Ishikawa (cell line): ENCODE results near the gene ARHGAP26.

Experiments used
- CEBPB ChIP-seq: IDR thresholded peaks from 2 replicates; pipeline ENCODE4 v1.6.1; 2012
- CREB1 ChIP-seq: IDR thresholded peaks from 2 replicates; pipeline ENCODE4 v1.6.1; 2012; ENCODE audit warnings: low read depth
- EGR1 ChIP-seq: IDR thresholded peaks from 2 replicates; pipeline ENCODE4 v1.6.1; 2012
- EP300 ChIP-seq: IDR thresholded peaks from 2 replicates; pipeline ENCODE4 v1.6.1; 2012; ENCODE audit warnings: borderline replicate concordance
- FOXM1 ChIP-seq: IDR thresholded peaks from 2 replicates; pipeline ENCODE4 v1.6.1; 2012; ENCODE audit warnings: low read depth, borderline replicate concordance
- NFIC ChIP-seq: IDR thresholded peaks from 2 replicates; pipeline ENCODE4 v1.6.1; 2012
- RAD21 ChIP-seq: IDR thresholded peaks from 2 replicates; pipeline ENCODE4 v1.6.1; 2012; ENCODE audit warnings: low read depth
- TAF1 ChIP-seq: IDR thresholded peaks from 2 replicates; pipeline ENCODE4 v1.6.1; 2012; ENCODE audit warnings: low read depth, mild to moderate bottlenecking
- TCF12 ChIP-seq: IDR thresholded peaks from 2 replicates; pipeline ENCODE4 v1.6.1; 2012; ENCODE audit warnings: low read depth
- TEAD4 ChIP-seq: IDR thresholded peaks from 2 replicates; pipeline ENCODE4 v1.6.1; 2012
- YY1 ChIP-seq: IDR thresholded peaks from 2 replicates; pipeline ENCODE4 v1.6.1; 2012; ENCODE audit warnings: low read depth
- ZBTB7A ChIP-seq: IDR thresholded peaks from 2 replicates; pipeline ENCODE4 v1.6.1; 2012; ENCODE audit warnings: low read depth
- TF ChIP-seq, protein P1 (sequence below): IDR thresholded peaks from 2 replicates; pipeline ENCODE4 v1.6.1; 2012
- TF ChIP-seq, protein P2 (sequence below): IDR thresholded peaks from 2 replicates; pipeline ENCODE4 v1.6.1; 2012; ENCODE audit warnings: low read depth, mild to moderate bottlenecking
- TF ChIP-seq, protein P3 (sequence below): IDR thresholded peaks from 2 replicates; pipeline ENCODE4 v1.6.1; 2012

The ARHGAP26 gene

DNA sequence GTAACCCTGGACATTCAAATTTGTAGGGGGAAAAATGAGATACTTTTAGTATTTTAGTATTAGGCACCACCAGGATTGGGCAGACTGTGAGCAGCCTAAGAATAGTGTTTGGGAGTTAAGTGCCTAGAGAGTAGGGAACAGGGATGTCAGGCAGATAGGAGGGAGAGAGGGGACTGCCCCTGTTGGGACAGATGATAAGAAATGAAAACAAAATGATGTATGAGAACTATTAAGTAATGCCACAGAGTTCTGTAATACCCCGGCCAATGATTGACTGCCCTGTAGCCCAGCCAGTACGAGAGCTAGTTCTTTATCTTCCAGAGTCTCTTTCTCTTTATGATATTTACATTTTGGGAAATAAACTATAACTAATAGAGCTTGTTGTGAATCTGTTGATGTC, 24.4 kb downstream of the ARHGAP26 start:
- TF ChIP-seq TEAD4 (no peak), CEBPB (no peak), EP300 (no peak), YY1 (no peak), TAF1 (no peak), RAD21 (no peak), TCF12 (no peak)

DNA sequence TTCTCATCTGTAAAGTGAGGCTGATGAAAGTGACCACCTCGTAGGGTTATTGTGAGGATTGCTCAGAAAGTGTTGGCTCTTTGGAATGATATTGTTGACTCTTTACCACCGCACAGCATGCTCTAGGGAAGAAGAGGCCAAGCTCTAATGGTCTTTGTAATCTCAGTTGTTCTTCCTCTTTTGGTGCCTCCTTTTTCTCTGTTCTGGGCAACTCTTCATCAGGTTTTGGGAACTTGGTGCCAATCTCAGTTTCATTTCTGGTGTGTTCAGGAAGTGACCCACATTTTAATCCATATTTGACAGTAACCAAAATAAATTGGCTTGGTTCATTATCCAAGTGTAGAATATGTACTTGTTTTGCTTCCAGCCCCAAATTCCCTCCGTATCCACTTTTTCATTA, 25.1 kb downstream of the ARHGAP26 start:
- TF ChIP-seq ZBTB7A (no peak), TEAD4 (no peak), CREB1 (no peak), RAD21 (no peak), YY1 (no peak), EGR1 (no peak), EP300 (no peak), NFIC (no peak), TCF12 (no peak), TAF1 (no peak), CEBPB (no peak), FOXM1 (no peak)
- TF ChIP-seq, protein P1, sequence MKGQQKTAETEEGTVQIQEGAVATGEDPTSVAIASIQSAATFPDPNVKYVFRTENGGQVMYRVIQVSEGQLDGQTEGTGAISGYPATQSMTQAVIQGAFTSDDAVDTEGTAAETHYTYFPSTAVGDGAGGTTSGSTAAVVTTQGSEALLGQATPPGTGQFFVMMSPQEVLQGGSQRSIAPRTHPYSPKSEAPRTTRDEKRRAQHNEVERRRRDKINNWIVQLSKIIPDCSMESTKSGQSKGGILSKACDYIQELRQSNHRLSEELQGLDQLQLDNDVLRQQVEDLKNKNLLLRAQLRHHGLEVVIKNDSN, result no peak
- TF ChIP-seq, protein P2, sequence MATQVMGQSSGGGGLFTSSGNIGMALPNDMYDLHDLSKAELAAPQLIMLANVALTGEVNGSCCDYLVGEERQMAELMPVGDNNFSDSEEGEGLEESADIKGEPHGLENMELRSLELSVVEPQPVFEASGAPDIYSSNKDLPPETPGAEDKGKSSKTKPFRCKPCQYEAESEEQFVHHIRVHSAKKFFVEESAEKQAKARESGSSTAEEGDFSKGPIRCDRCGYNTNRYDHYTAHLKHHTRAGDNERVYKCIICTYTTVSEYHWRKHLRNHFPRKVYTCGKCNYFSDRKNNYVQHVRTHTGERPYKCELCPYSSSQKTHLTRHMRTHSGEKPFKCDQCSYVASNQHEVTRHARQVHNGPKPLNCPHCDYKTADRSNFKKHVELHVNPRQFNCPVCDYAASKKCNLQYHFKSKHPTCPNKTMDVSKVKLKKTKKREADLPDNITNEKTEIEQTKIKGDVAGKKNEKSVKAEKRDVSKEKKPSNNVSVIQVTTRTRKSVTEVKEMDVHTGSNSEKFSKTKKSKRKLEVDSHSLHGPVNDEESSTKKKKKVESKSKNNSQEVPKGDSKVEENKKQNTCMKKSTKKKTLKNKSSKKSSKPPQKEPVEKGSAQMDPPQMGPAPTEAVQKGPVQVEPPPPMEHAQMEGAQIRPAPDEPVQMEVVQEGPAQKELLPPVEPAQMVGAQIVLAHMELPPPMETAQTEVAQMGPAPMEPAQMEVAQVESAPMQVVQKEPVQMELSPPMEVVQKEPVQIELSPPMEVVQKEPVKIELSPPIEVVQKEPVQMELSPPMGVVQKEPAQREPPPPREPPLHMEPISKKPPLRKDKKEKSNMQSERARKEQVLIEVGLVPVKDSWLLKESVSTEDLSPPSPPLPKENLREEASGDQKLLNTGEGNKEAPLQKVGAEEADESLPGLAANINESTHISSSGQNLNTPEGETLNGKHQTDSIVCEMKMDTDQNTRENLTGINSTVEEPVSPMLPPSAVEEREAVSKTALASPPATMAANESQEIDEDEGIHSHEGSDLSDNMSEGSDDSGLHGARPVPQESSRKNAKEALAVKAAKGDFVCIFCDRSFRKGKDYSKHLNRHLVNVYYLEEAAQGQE, result no peak
- TF ChIP-seq, protein P3, sequence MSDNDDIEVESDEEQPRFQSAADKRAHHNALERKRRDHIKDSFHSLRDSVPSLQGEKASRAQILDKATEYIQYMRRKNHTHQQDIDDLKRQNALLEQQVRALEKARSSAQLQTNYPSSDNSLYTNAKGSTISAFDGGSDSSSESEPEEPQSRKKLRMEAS, result no peak

DNA sequence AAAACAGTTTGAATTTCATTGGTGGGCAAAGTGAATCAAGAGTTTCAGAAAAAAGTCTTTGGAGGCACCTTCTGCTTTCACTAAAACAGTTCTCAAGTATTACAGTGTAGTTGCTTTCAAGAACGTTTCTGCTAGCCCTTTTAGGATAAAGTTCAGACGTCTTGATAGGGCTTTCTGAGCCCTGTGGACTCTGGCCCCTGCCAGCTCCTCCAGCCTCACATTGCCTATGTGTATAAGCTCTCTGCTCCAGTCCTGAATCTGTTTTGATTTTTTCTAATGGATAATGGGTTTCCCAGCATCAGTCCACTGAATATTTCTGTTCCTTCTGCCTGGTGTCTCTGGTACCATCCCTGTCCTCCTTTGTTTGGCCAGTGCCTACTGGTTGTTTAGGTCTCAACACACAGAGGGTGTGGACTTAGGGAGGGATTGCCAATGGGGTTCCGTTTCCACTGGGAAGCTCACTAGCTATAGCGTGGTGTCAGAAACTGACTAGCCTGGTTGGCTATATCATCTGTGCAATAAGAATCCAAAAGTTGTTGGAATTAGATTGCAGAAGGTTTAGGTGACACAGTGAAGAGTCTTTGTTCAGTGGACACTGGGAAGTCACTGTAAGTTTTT, 26.4 kb downstream of the ARHGAP26 start:
- TF ChIP-seq TAF1, result no peak
- no peak for TF ChIP-seq CEBPB
- TF ChIP-seq FOXM1, result no peak
- TF ChIP-seq, protein P2, result no peak
- TF ChIP-seq CREB1, result no peak
- no peak for TF ChIP-seq YY1
- no peak for TF ChIP-seq RAD21
- no peak for TF ChIP-seq TEAD4
- no peak for TF ChIP-seq TCF12
- TF ChIP-seq, protein P1, result no peak
- no peak for TF ChIP-seq EGR1
- TF ChIP-seq ZBTB7A, result no peak
- no peak for TF ChIP-seq NFIC
- TF ChIP-seq, protein P3, result no peak
- TF ChIP-seq EP300, result no peak

DNA sequence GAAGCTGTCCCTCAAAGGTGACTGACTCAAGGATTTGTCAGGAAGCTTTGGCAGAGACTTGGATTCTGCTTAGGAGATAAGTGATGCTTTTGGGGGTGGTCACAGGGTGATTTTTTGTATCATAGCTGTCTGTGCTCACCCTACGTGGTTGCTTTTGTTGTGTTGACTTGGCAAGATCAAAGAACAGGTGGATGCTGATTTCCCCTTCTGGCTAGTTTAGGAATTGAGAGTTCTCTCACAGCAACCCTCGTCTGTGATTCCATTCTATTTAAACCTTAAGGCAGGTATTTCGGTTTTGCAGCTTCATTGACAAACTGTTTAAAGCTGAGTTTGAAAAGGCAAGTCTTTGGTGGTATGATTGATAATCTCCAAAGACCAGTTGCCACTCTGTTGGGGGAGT, 27.2 kb downstream of the ARHGAP26 start:
- TF ChIP-seq TAF1, result no peak
- TF ChIP-seq ZBTB7A, result no peak
- TF ChIP-seq, protein P1, result no peak
- TF ChIP-seq YY1, result no peak
- TF ChIP-seq FOXM1, result no peak
- TF ChIP-seq NFIC, result no peak
- TF ChIP-seq, protein P2, result no peak
- TF ChIP-seq, protein P3, result no peak
- TF ChIP-seq TEAD4, result no peak
- no peak for TF ChIP-seq EGR1
- no peak for TF ChIP-seq RAD21
- no peak for TF ChIP-seq TCF12
- no peak for TF ChIP-seq CEBPB
- no peak for TF ChIP-seq EP300
- no peak for TF ChIP-seq CREB1
